HUES6 (cell line): ENCODE data around the gene KCNH1.

ENCODE experiments used
- H3K27ac ChIP-seq: 2 replicates; pipeline ENCODE4 v1.7.0; 2013; ENCODE audit warnings: low read depth, mild to moderate bottlenecking, low read length, inconsistent platforms
- H3K27me3 ChIP-seq: 2 replicates; pipeline ENCODE4 v1.6.1; 2013; ENCODE audit warnings: low read length; ENCODE audit not compliant: control insufficient read depth, insufficient read depth
- H3K36me3 ChIP-seq: 2 replicates; pipeline ENCODE4 v1.6.1; 2013; ENCODE audit warnings: low read length; ENCODE audit not compliant: control insufficient read depth, insufficient read depth
- H3K4me1 ChIP-seq: 2 replicates; pipeline ENCODE4 v1.6.1; 2013; ENCODE audit warnings: low read length; ENCODE audit not compliant: control insufficient read depth, insufficient read depth
- H3K4me3 ChIP-seq: 2 replicates; pipeline ENCODE4 v1.5.1; 2013; ENCODE audit warnings: low read depth, low read length
- H3K9ac ChIP-seq: one replicate; pipeline ENCODE4 v1.6.1; 2013; ENCODE audit warnings: mild to moderate bottlenecking, low read length
- H3K9me3 ChIP-seq: 2 replicates; pipeline ENCODE4 v1.6.1; 2013; ENCODE audit warnings: low read depth, low read length; ENCODE audit not compliant: control insufficient read depth, insufficient read depth

KCNH1 gene

DNA sequence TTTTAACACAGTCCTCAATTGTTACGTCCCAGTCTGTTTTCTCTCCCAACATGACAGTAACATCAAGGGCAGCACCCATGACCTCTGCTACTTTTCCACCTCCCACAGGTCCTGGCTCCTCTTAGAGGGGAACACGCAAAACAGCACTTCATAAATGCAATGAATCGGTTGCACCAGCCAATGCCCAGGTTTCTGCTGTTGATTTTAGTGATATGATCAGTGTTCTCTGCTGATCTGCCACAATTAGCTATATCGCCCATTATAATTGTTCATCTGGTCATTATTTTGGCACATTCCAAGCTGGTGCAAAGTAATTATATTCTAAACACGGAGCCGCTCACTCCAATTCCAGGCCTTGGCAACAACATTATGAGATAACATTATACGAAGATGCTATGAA lies 184.5 kb downstream of the KCNH1 start:
- no peaks in the 10 kb centered on the region for H3K27me3 ChIP-seq
- H3K36me3 ChIP-seq = no peaks in the 10 kb centered on the region
- H3K27ac ChIP-seq = no peak overlapping the region
- H3K4me1 ChIP-seq = no peaks in the 10 kb centered on the region
- no peak overlapping the region for H3K9ac ChIP-seq
- no peaks in the 10 kb centered on the region for H3K9me3 ChIP-seq
- H3K4me3 ChIP-seq = no peak overlapping the region

DNA sequence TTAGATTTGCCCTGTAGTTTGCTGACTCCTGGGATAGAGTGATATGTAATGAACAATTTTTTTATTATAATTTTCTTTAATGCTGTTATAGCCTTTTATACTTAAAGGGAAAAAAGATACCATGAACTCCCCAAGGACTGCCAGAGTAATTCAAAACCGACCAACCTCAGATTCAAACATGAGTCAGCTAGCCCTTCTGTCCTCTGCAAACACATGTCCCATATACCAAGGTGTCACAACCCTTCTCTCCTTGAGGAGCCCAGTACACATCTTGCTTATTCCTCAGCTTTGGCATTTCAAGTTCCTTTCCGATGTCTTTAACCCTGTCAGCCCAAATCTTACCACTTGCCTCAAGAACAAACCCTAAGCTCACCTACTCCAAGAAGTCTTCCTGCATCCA lies 184.9 kb downstream of the KCNH1 start:
- no peaks in the 10 kb centered on the region for H3K9me3 ChIP-seq
- no peak overlapping the region for H3K27ac ChIP-seq
- no peaks in the 10 kb centered on the region for H3K27me3 ChIP-seq
- no peak overlapping the region for H3K9ac ChIP-seq
- no peak overlapping the region for H3K4me3 ChIP-seq
- no peaks in the 10 kb centered on the region for H3K36me3 ChIP-seq
- no peaks in the 10 kb centered on the region for H3K4me1 ChIP-seq

DNA sequence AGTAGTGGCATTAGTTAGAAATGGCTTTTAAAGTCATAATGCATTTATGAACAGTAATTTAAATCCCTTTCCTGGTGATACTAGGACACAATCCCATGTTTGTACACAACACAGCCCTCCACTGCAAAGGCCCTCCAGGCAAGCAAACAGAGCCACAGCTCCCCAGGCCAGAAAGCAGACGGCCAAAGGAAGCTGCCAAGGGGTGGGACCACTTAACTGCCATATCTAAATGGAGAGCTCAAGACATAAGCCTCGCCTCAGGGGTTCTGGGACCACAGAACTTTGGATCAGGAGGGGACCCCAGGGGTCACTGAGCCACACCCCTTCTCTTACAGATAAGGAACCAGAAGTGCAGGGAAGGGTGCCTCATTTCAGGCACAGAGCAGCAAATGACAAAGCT lies 189.7 kb downstream of the KCNH1 start:
- no peaks in the 10 kb centered on the region for H3K9me3 ChIP-seq
- no peak overlapping the region for H3K9ac ChIP-seq
- no peak overlapping the region for H3K27ac ChIP-seq
- no peaks in the 10 kb centered on the region for H3K4me1 ChIP-seq
- no peaks in the 10 kb centered on the region for H3K27me3 ChIP-seq
- H3K36me3 ChIP-seq = no peaks in the 10 kb centered on the region
- H3K4me3 ChIP-seq = no peak overlapping the region

DNA sequence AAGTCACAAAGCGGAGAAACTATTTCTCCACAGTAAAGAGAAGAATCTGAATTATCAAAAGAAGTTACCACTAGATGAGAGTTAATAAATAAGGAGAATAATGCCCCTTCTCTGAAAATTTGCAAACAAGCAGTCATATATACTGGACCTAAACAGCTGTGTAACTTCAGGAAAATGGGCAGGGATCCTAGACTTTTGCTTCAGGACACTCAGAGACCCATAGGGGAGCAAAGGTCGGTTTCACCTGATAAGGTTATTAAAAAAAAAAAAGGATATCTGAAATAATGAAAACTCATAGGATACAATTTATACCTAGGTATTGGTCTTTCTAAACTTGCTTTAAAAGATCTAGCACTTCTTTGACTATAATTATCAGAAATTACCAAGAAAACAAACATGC lies 191.4 kb downstream of the KCNH1 start:
- H3K9ac ChIP-seq = no peak overlapping the region
- no peaks in the 10 kb centered on the region for H3K4me1 ChIP-seq
- no peaks in the 10 kb centered on the region for H3K9me3 ChIP-seq
- H3K4me3 ChIP-seq = no peak overlapping the region
- no peaks in the 10 kb centered on the region for H3K36me3 ChIP-seq
- no peaks in the 10 kb centered on the region for H3K27me3 ChIP-seq
- H3K27ac ChIP-seq = no peak overlapping the region

DNA sequence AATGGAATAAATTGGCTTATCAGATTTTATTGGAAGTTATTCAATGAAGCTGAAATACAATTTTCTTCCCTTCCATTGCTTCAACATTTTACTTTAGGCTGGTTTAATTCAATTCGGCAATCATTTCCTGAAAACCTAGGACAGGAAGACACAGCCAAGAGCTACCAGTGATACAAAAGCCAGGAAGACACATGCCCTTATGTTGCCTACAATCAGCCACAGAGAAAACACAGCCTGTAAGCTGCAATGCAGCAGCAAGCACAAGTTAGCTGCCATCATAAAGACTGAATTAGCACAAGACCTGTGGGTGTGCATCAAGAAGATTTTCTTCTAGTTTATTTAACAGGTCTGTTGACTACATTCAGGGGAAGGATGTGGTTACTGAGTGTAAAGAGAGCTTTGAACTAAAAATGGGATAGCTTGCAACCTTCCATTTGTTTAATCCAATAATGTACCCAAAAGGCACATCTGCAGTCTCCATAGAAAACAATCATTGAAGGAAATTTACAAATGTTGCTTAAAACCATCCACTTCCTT lies 193.8 kb downstream of the KCNH1 start:
- no peaks in the 10 kb centered on the region for H3K4me1 ChIP-seq
- no peaks in the 10 kb centered on the region for H3K36me3 ChIP-seq
- H3K27ac ChIP-seq = no peak overlapping the region
- no peak overlapping the region for H3K9ac ChIP-seq
- H3K4me3 ChIP-seq = no peak overlapping the region
- no peaks in the 10 kb centered on the region for H3K9me3 ChIP-seq
- no peaks in the 10 kb centered on the region; the same call in 1 of the 2 replicates for H3K27me3 ChIP-seq

DNA sequence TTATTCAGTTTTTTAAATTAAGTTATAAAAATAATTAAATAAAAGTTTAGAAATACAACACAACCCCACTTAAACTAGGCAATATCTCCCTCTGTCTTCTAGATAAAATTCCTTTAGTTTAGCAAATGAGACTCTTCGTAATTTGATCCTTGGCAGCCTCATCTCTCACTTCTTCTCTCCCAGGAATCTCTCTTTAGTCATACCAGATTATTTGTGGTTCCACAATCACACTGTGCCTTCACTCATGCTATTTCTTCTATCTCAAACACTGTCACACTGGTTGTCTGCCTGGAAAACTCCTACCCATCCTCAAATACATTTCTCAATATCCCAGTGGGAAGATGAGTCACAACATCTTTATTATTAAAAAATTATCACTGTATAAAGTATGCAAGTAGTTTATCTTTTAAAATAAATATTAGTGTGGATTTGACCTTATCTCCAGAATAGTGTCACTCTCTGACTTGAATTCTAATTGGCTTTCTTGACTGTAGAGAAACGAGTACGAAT lies 195.5 kb downstream of the KCNH1 start:
- H3K36me3 ChIP-seq = no peaks in the 10 kb centered on the region
- no peak overlapping the region for H3K27ac ChIP-seq
- no peaks in the 10 kb centered on the region for H3K9me3 ChIP-seq
- no peaks in the 10 kb centered on the region for H3K4me1 ChIP-seq
- no peak overlapping the region for H3K4me3 ChIP-seq
- no peak overlapping the region for H3K9ac ChIP-seq
- no peaks in the 10 kb centered on the region; the same call in 1 of the 2 replicates for H3K27me3 ChIP-seq

DNA sequence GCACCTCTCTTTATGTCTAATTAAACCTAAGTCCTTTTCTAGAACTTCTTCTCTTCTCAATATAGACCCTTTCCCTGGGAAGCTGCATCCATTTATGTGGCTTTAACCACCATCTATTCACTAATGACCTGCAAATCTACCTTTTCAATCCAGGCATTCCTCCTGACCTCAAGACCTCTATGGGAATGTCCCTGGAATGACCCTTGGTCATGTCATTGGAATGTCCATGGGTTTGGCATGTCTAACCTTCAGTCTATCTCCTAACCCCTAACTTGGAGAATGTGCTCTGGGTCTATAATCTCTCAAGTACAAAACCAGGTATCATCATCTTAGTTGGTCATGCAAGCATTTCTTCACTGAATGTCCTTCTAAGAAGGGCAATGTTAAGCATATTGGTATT lies 196.1 kb downstream of the KCNH1 start:
- no peaks in the 10 kb centered on the region; the same call in 1 of the 2 replicates for H3K27me3 ChIP-seq
- no peak overlapping the region for H3K4me3 ChIP-seq
- no peaks in the 10 kb centered on the region for H3K36me3 ChIP-seq
- H3K4me1 ChIP-seq = no peaks in the 10 kb centered on the region
- H3K9me3 ChIP-seq = no peaks in the 10 kb centered on the region
- H3K27ac ChIP-seq = no peak overlapping the region
- H3K9ac ChIP-seq = no peak overlapping the region

DNA sequence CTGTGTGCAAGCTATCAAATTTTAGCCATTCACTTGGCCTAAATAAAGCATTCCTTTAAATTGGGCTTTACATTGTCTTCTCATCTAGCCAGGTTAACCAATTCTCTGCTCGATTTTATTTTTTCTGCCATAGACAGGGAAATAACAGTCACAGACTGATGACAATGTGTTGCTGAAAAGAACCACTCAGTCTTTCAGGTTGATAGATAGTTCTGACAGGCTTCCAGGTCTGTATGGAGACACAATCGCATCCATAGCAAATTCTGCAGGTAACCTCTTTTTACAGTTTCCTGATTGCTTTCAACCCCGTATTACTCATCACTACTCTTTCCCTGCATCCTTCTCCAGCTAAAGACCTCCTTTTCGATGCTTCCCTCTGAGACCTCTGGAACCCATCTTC lies 198.0 kb downstream of the KCNH1 start:
- Histone ChIP-seq H3K9ac (no peak overlapping the region), H3K36me3 (no peaks in the 10 kb centered on the region), H3K27me3 (no peaks in the 10 kb centered on the region; the same call in 1 of the 2 replicates), H3K9me3 (no peaks in the 10 kb centered on the region), H3K27ac (no peak overlapping the region), H3K4me1 (no peaks in the 10 kb centered on the region), H3K4me3 (no peak overlapping the region)

DNA sequence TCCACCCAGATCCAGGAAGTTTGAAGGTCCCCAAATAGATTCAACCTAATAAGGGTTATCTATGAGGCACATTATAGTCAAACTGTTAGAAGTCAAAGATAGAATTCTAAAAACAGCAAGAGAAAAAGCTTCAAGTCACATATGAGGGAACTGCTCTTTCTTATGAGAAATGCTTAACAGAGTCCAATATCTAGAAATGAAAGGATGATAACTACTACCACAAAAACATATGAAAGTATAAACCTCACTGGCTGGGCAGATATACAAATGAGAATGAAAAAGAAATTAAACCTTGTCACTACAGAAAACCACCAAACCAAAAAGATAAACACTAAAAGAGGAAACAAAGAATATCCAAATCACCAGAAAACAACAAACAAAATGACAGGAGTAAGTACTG lies 201.8 kb downstream of the KCNH1 start:
- Histone ChIP-seq H3K36me3 (no peaks in the 10 kb centered on the region), H3K27ac (no peak overlapping the region), H3K9ac (no peak overlapping the region), H3K4me3 (no peak overlapping the region), H3K4me1 (no peaks in the 10 kb centered on the region), H3K9me3 (no peaks in the 10 kb centered on the region), H3K27me3 (no peaks in the 10 kb centered on the region; the same call in 1 of the 2 replicates)

DNA sequence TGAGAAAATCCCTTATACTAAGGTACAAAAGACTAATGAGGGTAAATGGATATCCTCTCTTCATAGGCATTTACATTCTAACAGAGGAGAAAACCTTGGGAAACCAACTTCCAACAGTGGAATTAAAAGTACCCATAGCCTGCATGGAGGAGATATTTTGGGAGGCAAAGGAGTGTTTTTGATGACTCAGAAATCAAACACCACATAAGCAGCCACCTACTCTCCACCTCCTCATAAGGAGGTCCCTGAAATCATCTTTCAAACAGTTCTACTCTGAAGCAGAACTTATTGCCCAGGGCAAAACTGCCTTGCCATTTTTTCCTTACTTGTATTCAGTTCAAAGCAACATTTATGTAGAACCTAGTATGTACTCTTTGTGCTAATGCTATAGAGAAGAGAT lies 211.3 kb downstream of the KCNH1 start:
- Histone ChIP-seq H3K4me3 (no peak overlapping the region), H3K4me1 (peaks cover 7% of the 10 kb centered on the region; the same call in 1 of the 2 replicates), H3K27me3 (no peaks in the 10 kb centered on the region), H3K9me3 (no peaks in the 10 kb centered on the region), H3K9ac (no peak overlapping the region), H3K27ac (no peak overlapping the region), H3K36me3 (no peaks in the 10 kb centered on the region)

DNA sequence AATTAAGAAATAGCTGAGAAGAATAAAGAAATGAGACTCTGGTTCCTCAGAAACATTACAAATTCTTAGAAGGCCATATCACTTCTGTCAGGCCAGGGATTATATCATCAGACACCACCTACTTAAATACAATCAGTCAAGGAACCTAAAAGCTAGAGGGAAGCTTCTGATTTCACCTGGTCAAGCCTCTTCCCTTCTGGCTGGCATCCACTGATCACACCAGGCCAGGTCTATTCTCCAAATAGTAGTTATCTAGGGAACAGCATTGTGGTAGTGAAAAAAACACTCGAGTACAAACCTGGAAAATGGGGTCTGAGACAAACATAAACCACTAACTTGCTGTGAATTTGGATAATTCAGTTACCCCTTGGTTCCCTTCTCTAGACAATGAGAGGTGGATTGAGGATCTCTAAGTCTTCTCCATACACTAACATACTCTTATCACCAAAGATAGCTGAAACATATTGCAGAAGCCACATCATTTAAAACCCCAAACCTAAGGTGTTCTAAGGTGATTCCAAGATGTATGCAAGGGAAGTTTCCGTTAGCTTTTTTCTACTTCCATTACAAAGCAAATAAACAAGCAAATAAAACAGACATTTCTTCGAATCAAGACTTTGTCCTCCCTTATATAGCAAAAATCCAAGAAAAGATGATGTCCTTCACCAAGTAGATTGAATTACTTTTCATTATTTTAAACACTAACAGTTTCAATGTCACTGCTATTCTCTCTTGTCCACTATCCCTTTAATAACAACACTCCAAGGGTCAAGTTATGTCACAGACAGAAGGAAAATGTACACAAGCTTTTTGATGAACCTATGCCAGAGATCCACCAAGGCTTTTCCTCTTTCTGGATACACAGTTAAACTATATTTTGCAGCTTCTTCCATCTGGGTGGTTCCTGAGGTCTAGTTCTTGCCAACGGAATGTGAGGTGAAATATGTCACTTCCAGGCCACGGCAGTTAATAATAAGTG lies 212.9 kb downstream of the KCNH1 start:
- H3K27me3 ChIP-seq = no peaks in the 10 kb centered on the region
- H3K9ac ChIP-seq = no peak overlapping the region
- H3K4me3 ChIP-seq = no peak overlapping the region
- no peak overlapping the region for H3K27ac ChIP-seq
- peaks cover 11% of the 10 kb centered on the region; the same call in 1 of the 2 replicates for H3K4me1 ChIP-seq
- no peaks in the 10 kb centered on the region for H3K9me3 ChIP-seq
- H3K36me3 ChIP-seq = no peaks in the 10 kb centered on the region
